ENCODE data around the gene PROCR. TPM values are rescaled to one million over a fixed set of nuclear protein-coding genes. Genes with fewer than 3 reads are reported as not detected.

PROCR gene
- total RNA-seq (2013; cell fraction: nucleolus; rRNA removed), result not detected in 2 replicates
- 0.27 and 0.73 TPM in 2 replicates for total RNA-seq (2014; rRNA removed)
- 0.22 and 0.32 TPM in 2 replicates for total RNA-seq (2014; rRNA removed; fragmentation: Illumina TruSeq; extraction: Trizol)
- 0.38 TPM in 1 of 2 replicates, not detected in the other for total RNA-seq (2021)
- 1.0 TPM for polyA plus RNA-seq (2011; ENCODE audit: low read depth)
- polyA plus RNA-seq (2011; rRNA removed), result 0.61 and 0.67 TPM in 2 replicates
- 0.94 and 1.1 TPM in 2 replicates for polyA plus RNA-seq (2011; cell fraction: cytosol; rRNA removed)
- 0.42 and 0.81 TPM in 2 replicates for polyA plus RNA-seq (2011; cell fraction: nucleus; rRNA removed)
- 1.2 and 2.0 TPM in 2 replicates for polyA plus RNA-seq (2012)
- 0.12 and 0.14 TPM in 2 replicates for polyA plus RNA-seq (2014; fragmentation: Illumina TruSeq; extraction: Trizol)
- under 1 TPM; 0.27 to 0.31 TPM for polyA plus RNA-seq (2014; fragmentation: Nextera tagmentation; extraction: Ambion mirVana)
- polyA plus RNA-seq (2014; rRNA removed), result 0.41 and 0.78 TPM in 2 replicates
- not detected for polyA plus RNA-seq (2016; fragmentation: Nextera tagmentation; extraction: Ambion mirVana)
- polyA minus RNA-seq (2011; rRNA and poly(A)+ RNA removed), result 0.59 and 1.2 TPM in 2 replicates
- not detected in 2 replicates for polyA minus RNA-seq (2011; cell fraction: cytosol; rRNA and poly(A)+ RNA removed)
- 0.29 and 0.36 TPM in 2 replicates for polyA minus RNA-seq (2011; cell fraction: nucleus; rRNA and poly(A)+ RNA removed)
- Bru-seq, nascent RNA, result percentile 11 among the genes with signal in this experiment
- percentile 15 among the genes with signal in this experiment for BruChase-seq, experiment 1, labeled RNA remaining after a 6-hour chase
- percentile 11 among the genes with signal in this experiment for BruChase-seq, experiment 2, labeled RNA remaining after a 2-hour chase
- long read RNA-seq, experiment 1, result 0 reads
- long read RNA-seq, experiment 2, partial matches to known transcripts, result 0 of 1 reads
- long read RNA-seq, experiment 2, other reads (novel, unspliced or antisense), result 0 of 1 reads

GRCh38 chr20:35171753-35172433, at the start of gene PROCR:
TSS of gene PROCR (plus strand) at chr20:35172072. CDS start at chr20:35172155, 83 bp downstream.
- Histone ChIP-seq H3K79me2 (ENCODE audit: control insufficient read depth, insufficient read depth, low read length) (no peaks in the 10 kb centered on the region), H3K4me2 (ENCODE audit: control insufficient read depth, insufficient read depth) (peak within 1 kb of the TSS; percentile 21), H4K20me1 (ENCODE audit: control insufficient read depth, insufficient read depth) (no peaks in the 10 kb centered on the region), H3K9me3 (replicated peaks; ENCODE audit: control insufficient read depth, insufficient read depth, low read length) (no peaks in the 10 kb centered on the region), H3K4me3 (peak within 1 kb of the TSS; percentile 47; the same call in 1 of the 2 replicates), H2AFZ (ENCODE audit: control insufficient read depth, low read depth, low read length) (peak within 1 kb of the TSS; percentile 79), H3K27ac (ENCODE audit: control insufficient read depth, insufficient read depth) (no peak within 1 kb of the TSS), H3K36me3 (ENCODE audit: control insufficient read depth in 2 of 2, insufficient read depth in 2 of 2, low read length in 1 of 2) (no peaks in the 10 kb centered on the region), H3K4me1 (ENCODE audit: control insufficient read depth, insufficient read depth, low read length) (no peaks in the 10 kb centered on the region), H3K27me3 (replicated peaks in 1 of 2; ENCODE audit: control insufficient read depth in 2 of 2, insufficient read depth in 2 of 2, low read length in 1 of 2) (no peaks in the 10 kb centered on the region), H3K9ac (ENCODE audit: control insufficient read depth, insufficient read depth, low read length) (no peak within 1 kb of the TSS)
- SMC1A ChIA-PET (ENCODE audit: uncharacterized antibody, unreplicated experiment), result no interaction called here
- FAIRE-seq, result no peak
- under 1% methylated on average over 14 of the region's 16 CpGs for WGBS (ENCODE audit: insufficient coverage, insufficient replicate concordance, low lambda C conversion rate, missing lambda C conversion rate)
- intact Hi-C loops (cut with micrococcal nuclease; ENCODE audit: unreplicated experiment), result no loop called here
- POLR2A ChIA-PET, result no interaction called here
- CTCF ChIA-PET, result no interaction called here
- in situ Hi-C loops (cut with MboI), result no loop called here
- RAD21 ChIA-PET (ENCODE audit: unreplicated experiment), result no interaction called here
- ATAC-seq, result peak; percentile 70
- no TSS peak for BruUV-seq (replicated peaks)
- DNase-seq (ENCODE audit: low read depth, low spot score), result no peak
- TF ChIP-seq ZBTB11 (CRISPR knock-in tag; IDR thresholded peaks at IDR 0.05) (no peak), HDGF (IDR thresholded peaks at IDR 0.05) (no peak), KLF5 (IDR thresholded peaks at IDR 0.05; ENCODE audit: partially characterized antibody) (no peak), ZNF384 (IDR thresholded peaks at IDR 0.05; ENCODE audit: borderline replicate concordance, low read depth, low read length) (no peak), SP1 (IDR thresholded peaks at IDR 0.05; ENCODE audit: low read depth, low read length) (no peak), EP300 (IDR thresholded peaks at IDR 0.05; ENCODE audit: borderline replicate concordance in 1 of 2, control insufficient read depth in 1 of 2, low read depth in 2 of 2, low read length in 2 of 2) (no peak), MYC (IDR thresholded peaks at IDR 0.05; ENCODE audit: insufficient read depth, insufficient read length, insufficient replicate concordance, low read length, severe bottlenecking) (no peak), STAT1 (conservative IDR thresholded peaks at IDR 0.05) (no peak), SREBF2 (IDR thresholded peaks at IDR 0.05; ENCODE audit: low read length) (no peak), RB1 (IDR thresholded peaks at IDR 0.05; ENCODE audit: borderline replicate concordance) (no peak), ZNF687 (IDR thresholded peaks at IDR 0.05) (no peak), IRF4 (IDR thresholded peaks at IDR 0.05; ENCODE audit: low read depth, low read length) (no peak)

Data from GM12878 (cell line).